HepG2 (cell line): ENCODE measurements around the gene TSPAN32.

ENCODE experiments used
- ADNP ChIP-seq: sonication (generic); formaldehyde crosslinking; IDR thresholded peaks from 2 replicates; pipeline ENCODE4 v1.4.0; 2020; ENCODE audit warnings: missing genetic modification reagents
- EZH2 ChIP-seq: conservative IDR thresholded peaks from 2 replicates; pipeline ENCODE4 v1.6.1; 2012; ENCODE audit warnings: mild to moderate bottlenecking, low read depth, low read length, moderate library complexity
- GZF1 ChIP-seq: sonication (generic); formaldehyde crosslinking; IDR thresholded peaks from 2 replicates; pipeline ENCODE4 v1.5.1; 2020; ENCODE audit warnings: mild to moderate bottlenecking, missing genetic modification reagents
- HDAC1 ChIP-seq: sonication (generic); formaldehyde crosslinking; IDR thresholded peaks from 2 replicates; pipeline ENCODE4 v1.5.1; 2020; ENCODE audit warnings: mild to moderate bottlenecking, missing genetic modification reagents
- IRF2 ChIP-seq: IDR thresholded peaks from 2 replicates; pipeline ENCODE4 v1.6.1; 2018; ENCODE audit warnings: missing genetic modification reagents, missing compliant biosample characterization
- PHB2 ChIP-seq: fragments of 450-650 bp; IDR thresholded peaks from 2 replicates; pipeline ENCODE4 v1.6.1; 2018; ENCODE audit not compliant: partially characterized antibody
- RELA ChIP-seq: sonication (generic); formaldehyde crosslinking; IDR thresholded peaks from 2 replicates; pipeline ENCODE4 v1.4.0; 2020; ENCODE audit warnings: missing genetic modification reagents
- ZBTB8A ChIP-seq: sonication (generic); formaldehyde crosslinking; IDR thresholded peaks from 2 replicates; pipeline ENCODE4 v1.4.0; 2020; ENCODE audit warnings: mild to moderate bottlenecking, low read depth, missing genetic modification reagents, borderline replicate concordance
- ZNF367 ChIP-seq: sonication (generic); formaldehyde crosslinking; IDR thresholded peaks from 2 replicates; pipeline ENCODE4 v1.4.0; 2020; ENCODE audit warnings: missing genetic modification reagents, borderline replicate concordance
- ZNF678 ChIP-seq: sonication (generic); formaldehyde crosslinking; IDR thresholded peaks from 2 replicates; pipeline ENCODE4 v1.4.0; 2020; ENCODE audit warnings: mild to moderate bottlenecking, missing genetic modification reagents
- ZNF777 ChIP-seq: sonication (generic); formaldehyde crosslinking; IDR thresholded peaks from 2 replicates; pipeline ENCODE4 v1.4.0; 2020; ENCODE audit warnings: missing genetic modification reagents
- TF ChIP-seq, protein P1 (sequence below): sonication (generic); formaldehyde crosslinking; conservative IDR thresholded peaks from 2 replicates; pipeline ENCODE4 v1.5.0; 2020; ENCODE audit warnings: missing genetic modification reagents
- TF ChIP-seq, protein P2 (sequence below): IDR thresholded peaks from 2 replicates; pipeline ENCODE4 v1.6.1; 2012; ENCODE audit warnings: low read length, improper control_type of control experiment

DNA sequence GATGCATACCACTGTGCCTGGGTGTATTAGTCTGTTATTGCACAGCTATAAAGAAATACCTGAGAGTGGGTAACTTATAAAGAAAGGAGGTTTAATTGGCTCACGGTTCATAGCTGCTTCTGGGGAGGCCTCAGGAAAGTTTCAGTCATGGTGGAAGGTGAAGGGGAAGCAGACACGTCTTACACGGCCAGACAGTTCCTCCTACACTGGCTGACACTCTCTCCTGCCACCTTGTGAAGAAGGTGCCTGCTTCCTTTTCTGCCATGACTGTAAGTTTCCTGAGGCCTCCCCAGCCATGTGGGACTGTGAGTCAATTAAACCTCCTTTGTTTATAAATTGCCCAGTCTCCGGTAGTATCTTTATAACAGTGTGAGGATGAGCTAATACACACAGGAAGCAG lies 41.7 kb downstream of the TSPAN32 start:
- TF ChIP-seq HDAC1 (CRISPR knock-in tag), result no peak
- TF ChIP-seq ADNP, result no peak
- TF ChIP-seq ZBTB8A (CRISPR knock-in tag), result no peak
- TF ChIP-seq RELA (CRISPR knock-in tag), result no peak
- no peak for TF ChIP-seq ZNF367 (CRISPR knock-in tag)
- no peak for TF ChIP-seq ZNF678 (CRISPR knock-in tag)
- no peak for TF ChIP-seq PHB2
- TF ChIP-seq, protein P1, sequence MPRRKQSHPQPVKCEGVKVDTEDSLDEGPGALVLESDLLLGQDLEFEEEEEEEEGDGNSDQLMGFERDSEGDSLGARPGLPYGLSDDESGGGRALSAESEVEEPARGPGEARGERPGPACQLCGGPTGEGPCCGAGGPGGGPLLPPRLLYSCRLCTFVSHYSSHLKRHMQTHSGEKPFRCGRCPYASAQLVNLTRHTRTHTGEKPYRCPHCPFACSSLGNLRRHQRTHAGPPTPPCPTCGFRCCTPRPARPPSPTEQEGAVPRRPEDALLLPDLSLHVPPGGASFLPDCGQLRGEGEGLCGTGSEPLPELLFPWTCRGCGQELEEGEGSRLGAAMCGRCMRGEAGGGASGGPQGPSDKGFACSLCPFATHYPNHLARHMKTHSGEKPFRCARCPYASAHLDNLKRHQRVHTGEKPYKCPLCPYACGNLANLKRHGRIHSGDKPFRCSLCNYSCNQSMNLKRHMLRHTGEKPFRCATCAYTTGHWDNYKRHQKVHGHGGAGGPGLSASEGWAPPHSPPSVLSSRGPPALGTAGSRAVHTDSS (CRISPR knock-in tag), result no peak
- TF ChIP-seq, protein P2, sequence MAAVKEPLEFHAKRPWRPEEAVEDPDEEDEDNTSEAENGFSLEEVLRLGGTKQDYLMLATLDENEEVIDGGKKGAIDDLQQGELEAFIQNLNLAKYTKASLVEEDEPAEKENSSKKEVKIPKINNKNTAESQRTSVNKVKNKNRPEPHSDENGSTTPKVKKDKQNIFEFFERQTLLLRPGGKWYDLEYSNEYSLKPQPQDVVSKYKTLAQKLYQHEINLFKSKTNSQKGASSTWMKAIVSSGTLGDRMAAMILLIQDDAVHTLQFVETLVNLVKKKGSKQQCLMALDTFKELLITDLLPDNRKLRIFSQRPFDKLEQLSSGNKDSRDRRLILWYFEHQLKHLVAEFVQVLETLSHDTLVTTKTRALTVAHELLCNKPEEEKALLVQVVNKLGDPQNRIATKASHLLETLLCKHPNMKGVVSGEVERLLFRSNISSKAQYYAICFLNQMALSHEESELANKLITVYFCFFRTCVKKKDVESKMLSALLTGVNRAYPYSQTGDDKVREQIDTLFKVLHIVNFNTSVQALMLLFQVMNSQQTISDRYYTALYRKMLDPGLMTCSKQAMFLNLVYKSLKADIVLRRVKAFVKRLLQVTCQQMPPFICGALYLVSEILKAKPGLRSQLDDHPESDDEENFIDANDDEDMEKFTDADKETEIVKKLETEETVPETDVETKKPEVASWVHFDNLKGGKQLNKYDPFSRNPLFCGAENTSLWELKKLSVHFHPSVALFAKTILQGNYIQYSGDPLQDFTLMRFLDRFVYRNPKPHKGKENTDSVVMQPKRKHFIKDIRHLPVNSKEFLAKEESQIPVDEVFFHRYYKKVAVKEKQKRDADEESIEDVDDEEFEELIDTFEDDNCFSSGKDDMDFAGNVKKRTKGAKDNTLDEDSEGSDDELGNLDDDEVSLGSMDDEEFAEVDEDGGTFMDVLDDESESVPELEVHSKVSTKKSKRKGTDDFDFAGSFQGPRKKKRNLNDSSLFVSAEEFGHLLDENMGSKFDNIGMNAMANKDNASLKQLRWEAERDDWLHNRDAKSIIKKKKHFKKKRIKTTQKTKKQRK, result no peak
- TF ChIP-seq ZNF777 (CRISPR knock-in tag), result no peak
- TF ChIP-seq IRF2 (CRISPR knock-in tag), result no peak
- no peak for TF ChIP-seq GZF1 (CRISPR knock-in tag)
- TF ChIP-seq EZH2, result no peak
